Sigmoid colon (tissue), 4 donors: ENCODE results near the gene GPR26.

Experiments
- CTCF ChIP-seq, 4 experiments: fragments of 450-650 bp in 3 of 4; fragments of 200-600 bp in 1 of 4; IDR thresholded peaks; one replicate each; pipeline ENCODE4 v1.5.1; 2016 to 2019; ENCODE audit warnings: antibody characterized with exemption in 4 of 4, mild to moderate bottlenecking in 3 of 4, moderate library complexity in 2 of 4
- POLR2A ChIP-seq, 2 donors: fragments of 450-650 bp; IDR thresholded peaks; one replicate each; pipeline ENCODE4 v1.6.1; 2016; ENCODE audit warnings: antibody characterized with exemption in 2 of 2, mild to moderate bottlenecking in 2 of 2, moderate library complexity in 2 of 2
- POLR2AphosphoS5 ChIP-seq, 4 donors: sonication (generic); formaldehyde crosslinking; IDR thresholded peaks; one replicate each; pipeline ENCODE4 v1.6.1; 2017; ENCODE audit warnings: antibody characterized with exemption in 4 of 4

DNA sequence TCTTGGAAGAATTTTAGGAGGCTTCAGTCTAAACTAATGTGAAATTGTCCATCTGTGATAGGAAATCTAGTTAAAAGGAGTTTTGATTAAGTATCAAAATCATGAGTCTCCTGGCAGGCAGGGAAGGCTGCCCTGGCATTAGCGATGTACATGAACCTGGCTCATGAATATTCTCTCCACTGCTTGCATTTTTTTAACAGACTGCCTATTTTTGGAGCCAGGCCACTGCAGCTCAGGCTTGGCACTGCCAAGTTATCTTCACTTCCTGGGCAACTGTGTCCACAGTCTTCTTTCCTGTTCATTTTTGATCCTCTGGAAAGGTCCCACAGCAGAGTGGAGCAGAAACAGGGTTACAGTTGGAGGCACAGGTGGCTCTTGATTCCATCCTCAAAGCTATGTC is 7.0 kb downstream of the GPR26 start:
- TF ChIP-seq POLR2A (IDR thresholded peaks at IDR 0.05) (no peak), CTCF (IDR thresholded peaks at IDR 0.05) (no peak), POLR2AphosphoS5 (IDR thresholded peaks at IDR 0.05) (no peak)
